ENCODE measurements around the gene SUB1.

- TF ChIP-seq CTCF (IDR thresholded peaks at IDR 0.05) (no peak), POLR2AphosphoS5 (IDR thresholded peaks at IDR 0.05) (no peak), POLR2A (IDR thresholded peaks at IDR 0.05; ENCODE audit: low read depth) (no peak)
Observed at GRCh38 chr5:32604800-32605765, 19.7 kb downstream of the SUB1 start.

All from esophagus muscularis mucosa (tissue), 3 donors.